ENCODE data around the gene PATJ. TPM values are rescaled to one million over a fixed set of nuclear protein-coding genes. Genes with fewer than 3 reads are reported as not detected.

PATJ gene
- total and polyA plus RNA-seq, 8 donors, result 14.8 to 45.4 (median 27.9) TPM

- 92 to 94% methylated on average over 3 of the region's 3 CpGs for WGBS, 2 donors
- ATAC-seq, result no peak
- FAIRE-seq, result no peak
Measured at GRCh38 chr1:61997123-61997522, 254.8 kb downstream of the PATJ start.

GRCh38 chr1:62003777-62004176 is 261.5 kb downstream of the PATJ start:
- Histone ChIP-seq H3K4me3 (no peak overlapping the region), H3K4me1 (no peaks in the 10 kb centered on the region), H3K9me3 (no peaks in the 10 kb centered on the region), H3K27me3 (no peaks in the 10 kb centered on the region), H3K27ac (no peak overlapping the region), H3K36me3 (no peaks in the 10 kb centered on the region)
- DNase-seq, result no peak
- WGBS, 2 donors, result 94 to 96% methylated on average over 2 of the region's 2 CpGs
- intact Hi-C loops (cut with DNase I), result no loop called here
- TF ChIP-seq, protein P1, sequence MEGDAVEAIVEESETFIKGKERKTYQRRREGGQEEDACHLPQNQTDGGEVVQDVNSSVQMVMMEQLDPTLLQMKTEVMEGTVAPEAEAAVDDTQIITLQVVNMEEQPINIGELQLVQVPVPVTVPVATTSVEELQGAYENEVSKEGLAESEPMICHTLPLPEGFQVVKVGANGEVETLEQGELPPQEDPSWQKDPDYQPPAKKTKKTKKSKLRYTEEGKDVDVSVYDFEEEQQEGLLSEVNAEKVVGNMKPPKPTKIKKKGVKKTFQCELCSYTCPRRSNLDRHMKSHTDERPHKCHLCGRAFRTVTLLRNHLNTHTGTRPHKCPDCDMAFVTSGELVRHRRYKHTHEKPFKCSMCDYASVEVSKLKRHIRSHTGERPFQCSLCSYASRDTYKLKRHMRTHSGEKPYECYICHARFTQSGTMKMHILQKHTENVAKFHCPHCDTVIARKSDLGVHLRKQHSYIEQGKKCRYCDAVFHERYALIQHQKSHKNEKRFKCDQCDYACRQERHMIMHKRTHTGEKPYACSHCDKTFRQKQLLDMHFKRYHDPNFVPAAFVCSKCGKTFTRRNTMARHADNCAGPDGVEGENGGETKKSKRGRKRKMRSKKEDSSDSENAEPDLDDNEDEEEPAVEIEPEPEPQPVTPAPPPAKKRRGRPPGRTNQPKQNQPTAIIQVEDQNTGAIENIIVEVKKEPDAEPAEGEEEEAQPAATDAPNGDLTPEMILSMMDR (IDR thresholded peaks at IDR 0.05), result no peak
- no peak for ATAC-seq
- FAIRE-seq, result no peak

More at GRCh38 chr1:61997123-61997522, 254.8 kb downstream of the PATJ start:
- Histone ChIP-seq H3K4me1 (no peaks in the 10 kb centered on the region), H3K36me3 (no peaks in the 10 kb centered on the region), H3K4me3 (no peak overlapping the region), H3K27me3 (no peaks in the 10 kb centered on the region), H3K9me3 (no peaks in the 10 kb centered on the region), H3K27ac (no peak overlapping the region)
- TF ChIP-seq, protein P1 (IDR thresholded peaks at IDR 0.05), result no peak
- intact Hi-C loops (cut with DNase I), result no loop called here
- DNase-seq, result no peak

GRCh38 chr1:62006690-62007089 is 264.4 kb downstream of the PATJ start:
- intact Hi-C loops (cut with DNase I), result no loop called here
- FAIRE-seq (no peak), ATAC-seq (no peak), DNase-seq (no peak)
- Histone ChIP-seq H3K4me3 (no peak overlapping the region), H3K27ac (no peak overlapping the region), H3K36me3 (no peaks in the 10 kb centered on the region), H3K27me3 (no peaks in the 10 kb centered on the region), H3K4me1 (no peaks in the 10 kb centered on the region), H3K9me3 (no peaks in the 10 kb centered on the region)
- TF ChIP-seq, protein P1 (IDR thresholded peaks at IDR 0.05), result no peak
- WGBS, 2 donors, result 95 to 96% methylated on average over 2 of the region's 2 CpGs

DNA sequence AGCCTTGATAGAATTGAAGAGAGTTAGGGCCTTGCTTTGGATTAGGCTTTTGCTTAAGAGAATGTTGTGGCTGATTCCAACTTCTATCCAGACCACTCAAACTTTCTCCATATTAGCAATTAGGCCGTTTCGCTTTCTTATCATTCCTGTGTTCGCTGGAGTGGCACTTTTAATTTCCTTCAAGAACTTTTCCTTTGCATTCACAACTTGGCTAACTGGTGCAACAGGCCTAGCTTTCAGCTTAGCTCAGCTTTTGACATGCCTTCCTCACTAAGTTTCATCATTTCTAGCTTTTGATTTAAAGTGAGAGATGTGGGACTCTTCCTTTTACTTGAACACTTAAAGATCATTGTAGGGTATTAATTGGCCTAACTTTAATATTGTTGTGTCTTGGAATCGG is 268.7 kb downstream of the PATJ start:
- no peak for DNase-seq
- intact Hi-C loops (cut with DNase I), result no loop called here
- H3K4me3 ChIP-seq, result no peak overlapping the region
- H3K27me3 ChIP-seq, result no peaks in the 10 kb centered on the region
- no peak overlapping the region for H3K27ac ChIP-seq
- no peak for FAIRE-seq
- TF ChIP-seq, protein P1 (IDR thresholded peaks at IDR 0.05), result no peak
- no peaks in the 10 kb centered on the region for H3K4me1 ChIP-seq
- WGBS, 2 donors, result 95 to 97% methylated on average over 4 of the region's 4 CpGs
- no peak for ATAC-seq
- H3K9me3 ChIP-seq, result no peaks in the 10 kb centered on the region
- H3K36me3 ChIP-seq, result no peaks in the 10 kb centered on the region

- no peak for DNase-seq
- intact Hi-C loops (cut with DNase I), result no loop called here
- Histone ChIP-seq H3K36me3 (no peaks in the 10 kb centered on the region), H3K9me3 (no peaks in the 10 kb centered on the region), H3K4me3 (no peak overlapping the region), H3K27ac (no peak overlapping the region), H3K27me3 (no peaks in the 10 kb centered on the region), H3K4me1 (no peaks in the 10 kb centered on the region)
- WGBS, 2 donors, result 89 to 98% methylated on average over 1 of the region's 1 CpG
- no peak for FAIRE-seq
- no peak for ATAC-seq
- TF ChIP-seq, protein P1 (IDR thresholded peaks at IDR 0.05), result no peak
Measured at GRCh38 chr1:62012095-62012494, 269.8 kb downstream of the PATJ start.
